T-cell (primary cell): ENCODE results near the gene RBM25. TPM values are rescaled to one million over a fixed set of nuclear protein-coding genes. Genes with fewer than 3 reads are reported as not detected.
A peak's percentile ranks its signal among the peaks of the same experiment; 100 is the strongest.

Experiments used
- ATAC-seq, 4 experiments: fragments of 200-7000 bp in 3 of 4; fragments of 150-1000 bp in 1 of 4; cut with Tn5 transposase; replicated peaks in 1 of 4; 1 replicate in 3 of 4; 2 replicates in 1 of 4; pipeline ENCODE4 v1.10.0; 2021; ENCODE audit warnings: moderate library complexity in 3 of 4, mild to moderate bottlenecking in 2 of 4, moderate number of reproducible peaks in 1 of 4
- CTCF ChIA-PET, 2 donors: fragments of 300-600 bp; sonication (Branson Sonifier 250); formaldehyde crosslinking; loops; one replicate each; lab custom pipeline; 2022; ENCODE audit warnings: antibody characterized with exemption in 2 of 2; lab: Charles Lee
- POLR2A ChIA-PET, 2 donors: fragments of 300-600 bp; sonication (Branson Sonifier 250); formaldehyde crosslinking; loops; one replicate each; lab custom pipeline; 2022; ENCODE audit warnings: antibody characterized with exemption in 2 of 2; lab: Charles Lee
- DNase-seq, 35 experiments: peaks; one replicate each; pipeline versions ENCODE4 v3.0.0 to v3.0.0-alpha.2; 2013 to 2023
- H3K27ac ChIP-seq: one replicate; pipeline ENCODE4 v1.5.1; 2013; ENCODE audit warnings: low read length
- H3K27me3 ChIP-seq, 2 experiments: replicated peaks in 1 of 2; 1 replicate in 1 of 2; 2 replicates in 1 of 2; pipeline versions ENCODE4 v1.6.1 to v1.7.0; 2013; ENCODE audit warnings: low read length in 1 of 2, mixed read lengths in 1 of 2; ENCODE audit not compliant: control insufficient read depth in 2 of 2, insufficient read depth in 2 of 2; ENCODE audit errors: extremely low read depth in 1 of 2
- H3K36me3 ChIP-seq, 2 donors: 1 replicate in 1 of 2; 2 replicates in 1 of 2; pipeline versions ENCODE4 v1.6.1 to v1.7.0; 2013; ENCODE audit warnings: low read length in 1 of 2; ENCODE audit not compliant: control insufficient read depth in 2 of 2, insufficient read depth in 1 of 2; ENCODE audit errors: extremely low read depth in 1 of 2
- H3K4me1 ChIP-seq, 2 experiments: 1 replicate in 1 of 2; 2 replicates in 1 of 2; pipeline versions ENCODE4 v1.6.1 to v1.7.0; 2013; ENCODE audit warnings: low read length in 2 of 2, mixed read lengths in 1 of 2; ENCODE audit not compliant: insufficient read depth in 2 of 2, control insufficient read depth in 1 of 2; ENCODE audit errors: extremely low read depth in 1 of 2
- H3K4me3 ChIP-seq, 2 donors: 1 replicate in 1 of 2; 2 replicates in 1 of 2; pipeline versions ENCODE4 v1.5.1 to v1.7.0; 2013; ENCODE audit warnings: mild to moderate bottlenecking in 2 of 2, low read length in 1 of 2, moderate library complexity in 1 of 2; ENCODE audit not compliant: control insufficient read depth in 1 of 2; ENCODE audit errors: extremely low read depth in 1 of 2
- H3K9me3 ChIP-seq: 2 replicates; pipeline ENCODE4 v1.7.0; 2013
- H3K27ac Mint-ChIP-seq, 2 donors: one replicate each; pipeline ENCODE4 v1.8.0; 2020 to 2021; ENCODE audit warnings: mild to moderate bottlenecking in 2 of 2, mixed read lengths in 2 of 2
- H3K27me3 Mint-ChIP-seq, 2 donors: one replicate each; pipeline ENCODE4 v1.8.0; 2021 to 2022; ENCODE audit warnings: mixed read lengths in 2 of 2
- H3K36me3 Mint-ChIP-seq: one replicate; pipeline ENCODE4 v1.8.0; 2021; ENCODE audit warnings: mixed read lengths
- H3K4me1 Mint-ChIP-seq, 3 donors: one replicate each; pipeline ENCODE4 v1.8.0; 2020 to 2022; ENCODE audit warnings: mixed read lengths in 3 of 3, mild to moderate bottlenecking in 1 of 3
- H3K4me3 Mint-ChIP-seq, 3 donors: one replicate each; pipeline ENCODE4 v1.8.0; 2020 to 2022; ENCODE audit warnings: mild to moderate bottlenecking in 3 of 3, mixed read lengths in 3 of 3, moderate library complexity in 3 of 3
- H3K9me3 Mint-ChIP-seq, 3 donors: one replicate each; pipeline ENCODE4 v1.8.0; 2020 to 2022; ENCODE audit warnings: mixed read lengths in 3 of 3
- WGBS: methylation state at CpG from one replicate; pipeline ENCODE4 v1.1.5; 2013; ENCODE audit warnings: missing lambda C conversion rate; ENCODE audit not compliant: insufficient coverage; 5-methylcytosine and 5-hydroxymethylcytosine counted together
- total RNA-seq, 35 experiments: library from RNA in 6 of 35; stranded (reverse) in 6 of 35; fragments of 120-200 nt in 1 of 35; gene quantifications; one replicate each; pipeline versions ENCODE4 v1.2.1 to v1.2.4 and lab custom pipeline; 2013 to 2026

Gene RBM25
- total RNA-seq, 5 donors from 2014 or later (not counting 1 experiment from before 2014, with no cell fraction given) = 103 to 163 (median 122) TPM

GRCh38 chr14:73172500-73172899 lies 114.2 kb downstream of the RBM25 start:
- peaks cover 59% of the 10 kb centered on the region for H3K36me3 Mint-ChIP-seq

GRCh38 chr14:73173092-73173735 lies 114.9 kb downstream of the RBM25 start:
- ATAC-seq = no peak
- WGBS = no CpG with 5 or more reads among the region's 3 CpGs
- H3K4me3 ChIP-seq = no peak overlapping the region
- no peak overlapping the region for H3K27ac ChIP-seq
- no peaks in the 10 kb centered on the region for H3K27me3 ChIP-seq
- H3K9me3 ChIP-seq = no peaks in the 10 kb centered on the region
- no peaks in the 10 kb centered on the region for H3K4me1 ChIP-seq
- H3K36me3 Mint-ChIP-seq = peaks cover 60% of the 10 kb centered on the region
- CTCF ChIA-PET = interaction anchor here (0.6 to 1.1 kb wide), 6 partner anchors 299 to 398 kb away, joined by 3 to 6 read pairs (median 3); no protein-coding TSS in a partner anchor
- H3K36me3 ChIP-seq = peaks cover 12 to 86% of the 10 kb centered on the region in 2 donors
- no peak overlapping the region for H3K4me3 Mint-ChIP-seq
- H3K27me3 Mint-ChIP-seq = no peaks in the 10 kb centered on the region
- H3K9me3 Mint-ChIP-seq = no peaks in the 10 kb centered on the region
- POLR2A ChIA-PET = no interaction called here
- DNase-seq = peak in 4 of 35 experiments; percentile 1 to 52 (median 6)
- H3K27ac Mint-ChIP-seq = no peak overlapping the region
- H3K4me1 Mint-ChIP-seq = no peaks in the 10 kb centered on the region

More at GRCh38 chr14:73172500-73172899, 114.2 kb downstream of the RBM25 start:
- POLR2A ChIA-PET = no interaction called here
- no peak for DNase-seq
- Histone ChIP-seq H3K9me3 (no peaks in the 10 kb centered on the region), H3K4me3 (no peak overlapping the region), H3K4me1 (no peaks in the 10 kb centered on the region), H3K27ac (no peak overlapping the region), H3K36me3 (peaks cover 12 to 85% of the 10 kb centered on the region in 2 donors), H3K27me3 (no peaks in the 10 kb centered on the region)
- no CpG with 5 or more reads among the region's 3 CpGs for WGBS
- no peak overlapping the region for H3K4me3 Mint-ChIP-seq
- no peaks in the 10 kb centered on the region for H3K9me3 Mint-ChIP-seq
- CTCF ChIA-PET = interaction anchor here (0.6 to 1.1 kb wide), 4 partner anchors 300 to 398 kb away, joined by 3 read pairs; no protein-coding TSS in a partner anchor
- no peak for ATAC-seq
- H3K27ac Mint-ChIP-seq = no peak overlapping the region
- H3K27me3 Mint-ChIP-seq = no peaks in the 10 kb centered on the region
- H3K4me1 Mint-ChIP-seq = no peaks in the 10 kb centered on the region

Other genes with a start within 250 kb of the RBM25 start
- gene DPF3, start 164.4 kb upstream of the RBM25 start, total RNA-seq = under 1 TPM; 0.33 to 0.86 (median 0.54) TPM
- 10 to 100 TPM; 21.3 to 36.4 (median 25.4) TPM for gene DCAF4, start 132.1 kb upstream of the RBM25 start, total RNA-seq
- gene ZFYVE1, start 31.4 kb upstream of the RBM25 start, total RNA-seq = 10 to 100 TPM; 15.5 to 20.9 (median 19.4) TPM
- 10 to 100 TPM; 31.7 to 49.2 (median 37.9) TPM for gene PSEN1, start 78.0 kb downstream of the RBM25 start, total RNA-seq
- gene PAPLN, start 179.0 kb downstream of the RBM25 start, total RNA-seq = 1 to 10 TPM in 1 of 5 donors, under 1 TPM in 3, not detected in 1; 0.14 to 1.0 (median 0.29) TPM